ENCODE results near the gene MACROD2. TPM values are rescaled to one million over a fixed set of nuclear protein-coding genes. Genes with fewer than 3 reads are reported as not detected.

The MACROD2 gene
- total RNA-seq, 1 donor from 2014 or later: 6.7 TPM

DNA sequence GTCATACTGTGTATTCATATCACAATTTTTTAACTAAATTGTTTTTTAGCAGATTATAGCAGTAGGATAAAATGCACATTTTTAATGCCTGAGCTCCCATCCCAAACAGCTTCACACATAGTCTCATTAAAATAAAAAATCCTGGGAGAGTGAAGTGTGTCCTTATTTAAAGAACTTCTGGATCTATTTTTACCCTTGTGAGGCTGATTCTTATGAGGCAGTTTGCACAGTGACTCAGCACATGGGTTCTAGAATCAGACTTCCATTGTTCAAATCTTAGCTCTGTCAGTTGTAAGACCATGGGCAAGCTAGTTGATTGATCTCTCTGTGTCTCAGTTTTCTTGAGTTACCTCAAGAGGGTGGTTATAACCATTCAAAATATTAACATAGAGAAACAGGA is 72.3 kb downstream of the MACROD2 start:
- no peaks in the 10 kb centered on the region for H3K27me3 Mint-ChIP-seq
- no peaks in the 10 kb centered on the region for H3K4me1 Mint-ChIP-seq (ENCODE audit: unreplicated experiment)
- TF ChIP-seq, protein P1, sequence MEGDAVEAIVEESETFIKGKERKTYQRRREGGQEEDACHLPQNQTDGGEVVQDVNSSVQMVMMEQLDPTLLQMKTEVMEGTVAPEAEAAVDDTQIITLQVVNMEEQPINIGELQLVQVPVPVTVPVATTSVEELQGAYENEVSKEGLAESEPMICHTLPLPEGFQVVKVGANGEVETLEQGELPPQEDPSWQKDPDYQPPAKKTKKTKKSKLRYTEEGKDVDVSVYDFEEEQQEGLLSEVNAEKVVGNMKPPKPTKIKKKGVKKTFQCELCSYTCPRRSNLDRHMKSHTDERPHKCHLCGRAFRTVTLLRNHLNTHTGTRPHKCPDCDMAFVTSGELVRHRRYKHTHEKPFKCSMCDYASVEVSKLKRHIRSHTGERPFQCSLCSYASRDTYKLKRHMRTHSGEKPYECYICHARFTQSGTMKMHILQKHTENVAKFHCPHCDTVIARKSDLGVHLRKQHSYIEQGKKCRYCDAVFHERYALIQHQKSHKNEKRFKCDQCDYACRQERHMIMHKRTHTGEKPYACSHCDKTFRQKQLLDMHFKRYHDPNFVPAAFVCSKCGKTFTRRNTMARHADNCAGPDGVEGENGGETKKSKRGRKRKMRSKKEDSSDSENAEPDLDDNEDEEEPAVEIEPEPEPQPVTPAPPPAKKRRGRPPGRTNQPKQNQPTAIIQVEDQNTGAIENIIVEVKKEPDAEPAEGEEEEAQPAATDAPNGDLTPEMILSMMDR (conservative IDR thresholded peaks at IDR 0.05): no peak
- no peaks in the 10 kb centered on the region for H3K36me3 Mint-ChIP-seq
- no peaks in the 10 kb centered on the region for H3K9me3 Mint-ChIP-seq
- no peak overlapping the region for H3K4me3 Mint-ChIP-seq
- DNase-seq (ENCODE audit: extremely low spot score, unreplicated experiment): no peak
- no peak overlapping the region for H3K27ac Mint-ChIP-seq

DNA sequence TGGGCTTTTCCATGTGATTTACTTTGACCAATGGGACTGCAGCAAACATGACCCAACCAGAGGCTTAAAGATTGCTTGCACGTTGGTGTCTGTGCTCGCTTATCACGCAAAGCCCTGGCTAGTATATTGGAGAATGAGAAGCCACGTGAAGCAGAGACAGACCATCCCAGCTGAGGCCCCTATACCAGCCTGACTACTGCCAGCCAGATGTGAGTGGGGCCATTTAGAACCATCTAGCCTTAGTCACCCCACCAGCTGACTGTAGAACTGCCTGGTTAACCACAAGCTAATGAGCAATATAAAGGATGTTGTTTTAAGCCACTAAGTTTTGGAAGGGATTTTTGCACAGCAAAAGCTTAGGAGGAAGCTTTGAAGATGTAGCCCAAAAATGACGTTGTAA is 74.5 kb downstream of the MACROD2 start:
- Mint-ChIP-seq H3K27ac (no peak overlapping the region), H3K27me3 (no peaks in the 10 kb centered on the region), H3K4me3 (no peak overlapping the region), H3K4me1 (ENCODE audit: unreplicated experiment) (no peaks in the 10 kb centered on the region), H3K9me3 (no peaks in the 10 kb centered on the region), H3K36me3 (no peaks in the 10 kb centered on the region)
- TF ChIP-seq, protein P1 (conservative IDR thresholded peaks at IDR 0.05): no peak
- DNase-seq (ENCODE audit: extremely low spot score, unreplicated experiment): no peak

DNA sequence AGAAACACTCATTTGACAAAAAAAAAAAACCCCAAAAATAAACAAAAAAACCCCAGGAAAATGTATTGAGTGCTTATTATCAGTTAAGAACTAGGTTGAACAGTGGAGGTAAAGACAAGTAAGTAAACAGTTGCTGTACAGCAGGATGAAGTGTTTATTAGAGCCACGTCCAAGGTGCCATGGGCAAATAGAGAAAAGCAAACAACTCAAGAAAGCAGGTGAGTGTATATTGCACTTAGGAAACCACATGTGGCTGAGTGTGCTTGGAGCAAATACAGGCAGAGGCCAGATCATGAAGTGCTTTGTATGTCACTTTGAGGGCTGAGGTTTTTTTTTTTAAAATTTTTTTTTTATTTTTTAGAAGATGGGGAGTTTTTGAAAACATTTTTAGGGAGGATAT is 98.3 kb downstream of the MACROD2 start:
- Mint-ChIP-seq H3K27ac (no peak overlapping the region), H3K27me3 (no peaks in the 10 kb centered on the region), H3K9me3 (no peaks in the 10 kb centered on the region), H3K4me1 (ENCODE audit: unreplicated experiment) (no peaks in the 10 kb centered on the region), H3K4me3 (no peak overlapping the region), H3K36me3 (no peaks in the 10 kb centered on the region)
- DNase-seq (ENCODE audit: extremely low spot score, unreplicated experiment): no peak
- TF ChIP-seq, protein P1 (conservative IDR thresholded peaks at IDR 0.05): no peak

DNA sequence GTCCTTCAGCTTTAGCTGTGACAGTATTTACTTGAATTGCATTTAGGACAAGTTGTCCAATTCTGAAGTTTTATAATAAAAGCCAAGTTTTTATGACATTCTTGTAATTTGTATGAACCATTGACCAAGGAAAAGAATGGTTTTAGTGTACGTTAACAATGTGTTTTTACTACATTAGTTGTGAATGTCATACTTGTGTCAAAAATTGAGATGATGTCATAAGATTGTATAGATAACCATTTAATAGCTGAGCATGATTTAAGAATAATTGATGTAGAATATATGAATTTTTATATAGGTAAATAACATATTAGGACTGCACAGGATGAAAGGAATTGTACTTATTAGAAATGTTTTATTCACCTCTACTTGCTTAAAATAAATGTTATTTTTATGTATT is 102.9 kb downstream of the MACROD2 start:
- Mint-ChIP-seq H3K9me3 (no peaks in the 10 kb centered on the region), H3K27ac (no peak overlapping the region), H3K4me3 (no peak overlapping the region), H3K4me1 (ENCODE audit: unreplicated experiment) (no peaks in the 10 kb centered on the region), H3K27me3 (no peaks in the 10 kb centered on the region), H3K36me3 (no peaks in the 10 kb centered on the region)
- no peak for DNase-seq (ENCODE audit: extremely low spot score, unreplicated experiment)
- TF ChIP-seq, protein P1 (conservative IDR thresholded peaks at IDR 0.05): no peak

DNA sequence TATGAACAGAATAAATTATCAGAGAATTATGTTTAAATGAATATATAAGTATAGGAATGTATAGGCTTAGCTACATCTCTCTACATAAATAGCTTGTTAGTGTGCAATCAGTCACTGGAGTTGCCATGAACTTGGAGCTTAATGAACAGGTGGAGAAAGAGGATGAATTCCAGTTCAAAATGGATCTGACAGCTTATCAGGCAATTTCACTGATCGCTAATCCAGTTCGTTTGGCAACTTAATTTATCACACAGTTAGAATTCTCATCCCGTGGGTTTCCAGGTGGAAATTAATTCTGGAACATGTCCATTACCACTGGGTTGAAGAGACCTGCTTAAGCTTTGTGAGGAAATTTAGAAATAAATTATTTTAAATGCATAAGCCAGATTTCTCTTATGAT is 118.1 kb downstream of the MACROD2 start:
- Mint-ChIP-seq H3K27ac (no peak overlapping the region), H3K9me3 (peaks cover 13% of the 10 kb centered on the region), H3K27me3 (peaks cover 10% of the 10 kb centered on the region), H3K4me1 (ENCODE audit: unreplicated experiment) (no peaks in the 10 kb centered on the region), H3K36me3 (no peaks in the 10 kb centered on the region), H3K4me3 (no peak overlapping the region)
- TF ChIP-seq, protein P1 (conservative IDR thresholded peaks at IDR 0.05): no peak
- no peak for DNase-seq (ENCODE audit: extremely low spot score, unreplicated experiment)

DNA sequence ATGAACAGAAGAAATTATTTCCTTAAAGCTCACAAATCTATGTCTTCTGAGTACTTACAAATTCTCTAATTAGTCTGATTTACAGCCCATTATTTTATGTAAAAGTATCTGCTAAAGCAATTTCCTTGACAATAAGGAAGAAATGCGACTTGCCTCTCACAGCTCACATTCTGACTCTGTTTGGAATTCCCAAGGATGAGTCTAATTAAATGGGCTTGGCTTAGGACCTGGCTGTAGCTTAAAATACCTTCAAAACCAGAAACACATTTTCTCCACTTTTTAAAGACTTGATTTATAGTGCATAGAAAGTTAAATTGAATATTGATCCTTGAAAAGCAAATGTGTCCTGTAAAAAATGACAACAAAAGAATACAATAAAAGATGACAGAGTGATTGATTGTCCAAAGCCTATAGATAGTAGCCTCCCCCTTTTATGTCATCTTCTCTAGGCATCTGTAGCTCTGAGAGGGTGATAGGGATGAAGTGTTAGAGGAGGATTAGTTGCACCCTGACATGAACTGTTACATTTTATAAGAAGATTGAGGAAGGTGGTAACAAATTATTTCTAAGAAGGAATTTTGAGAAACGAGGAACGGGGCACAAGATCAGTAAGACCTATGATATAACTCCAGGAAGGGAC is 118.9 kb downstream of the MACROD2 start:
- Mint-ChIP-seq H3K27ac (no peak overlapping the region), H3K36me3 (no peaks in the 10 kb centered on the region), H3K27me3 (peaks cover 10% of the 10 kb centered on the region), H3K9me3 (peaks cover 8% of the 10 kb centered on the region), H3K4me1 (ENCODE audit: unreplicated experiment) (no peaks in the 10 kb centered on the region), H3K4me3 (no peak overlapping the region)
- no peak for DNase-seq (ENCODE audit: extremely low spot score, unreplicated experiment)
- TF ChIP-seq, protein P1 (conservative IDR thresholded peaks at IDR 0.05): no peak
